Stomach (tissue), 9 donors: ENCODE data around the gene LUZP2. TPM values are rescaled to one million over a fixed set of nuclear protein-coding genes. Genes with fewer than 3 reads are reported as not detected.
"Not testable (repeated sequence)": the region's sequence is repeated elsewhere in the genome, so short reads cannot be mapped to it uniquely, and the experiment has no call there.

Experiments used
- DNase-seq, 2 donors: peaks; one replicate each; pipeline versions ENCODE4 v3.0.0 to v3.0.0-alpha.2; 2013 to 2019
- H3K27ac ChIP-seq, 5 donors: fragments of 200-600 bp in 4 of 5; sonication (generic) in 4 of 5; one replicate each; pipeline ENCODE4 v1.5.1; 2013 to 2019; ENCODE audit warnings: mild to moderate bottlenecking in 1 of 5, moderate library complexity in 1 of 5
- H3K27me3 ChIP-seq, 3 donors: fragments of 200-600 bp; sonication (generic); one replicate each; pipeline ENCODE4 v1.5.1; 2017 to 2019; ENCODE audit warnings: mixed run types in 1 of 3
- H3K36me3 ChIP-seq, 4 donors: fragments of 200-600 bp; sonication (generic); 1 replicate in 3 of 4; 2 replicates in 1 of 4; pipeline ENCODE4 v1.5.1; 2016 to 2019
- H3K4me1 ChIP-seq, 4 donors: fragments of 200-600 bp; sonication (generic); one replicate each; pipeline ENCODE4 v1.5.1; 2016 to 2019
- H3K4me3 ChIP-seq, 4 donors: fragments of 200-600 bp; sonication (generic) in 3 of 4; one replicate each; pipeline ENCODE4 v1.5.1; 2016 to 2019; ENCODE audit warnings: mild to moderate bottlenecking in 1 of 4
- H3K9me3 ChIP-seq, 4 donors: fragments of 200-600 bp; sonication (generic); one replicate each; pipeline ENCODE4 v1.5.1; 2016 to 2019
- EP300 ChIP-seq: sonication (generic); formaldehyde crosslinking; IDR thresholded peaks from one replicate; pipeline ENCODE4 v1.6.1; 2017; ENCODE audit warnings: antibody characterized with exemption
- POLR2A ChIP-seq, 4 donors: fragments of 450-650 bp; IDR thresholded peaks; one replicate each; pipeline ENCODE4 v1.6.1; 2016; ENCODE audit warnings: antibody characterized with exemption in 4 of 4, control low read depth in 2 of 4, mild to moderate bottlenecking in 1 of 4, moderate library complexity in 1 of 4
- POLR2AphosphoS5 ChIP-seq, 3 donors: sonication (generic); formaldehyde crosslinking; IDR thresholded peaks; one replicate each; pipeline ENCODE4 v1.6.1; 2016; ENCODE audit warnings: antibody characterized with exemption in 3 of 3
- WGBS, 5 donors: extraction: QIAGEN DNeasy Blood & Tissue Kit in 3 of 5; methylation state at CpG; one replicate each; pipeline versions ENCODE4 v1.1.5 to v1.1.7; 2013 to 2018; 5-methylcytosine and 5-hydroxymethylcytosine counted together
- intact Hi-C: fragments of 100-400 bp; cut with DNase I; formaldehyde crosslinking; loops from one replicate; pipeline ENCODE4 v1.15.1; 2023; ENCODE audit warnings: low total_unique reads
- polyA plus RNA-seq, 3 donors: library from polyadenylated mRNA; stranded (reverse); fragments of 200-250 nt; gene quantifications; one replicate each; pipeline ENCODE4 v1.2.3, GENCODE V29; 2013
- total RNA-seq, 5 donors: library from RNA; depleted of rRNA; stranded (reverse); fragments of >200 nt; gene quantifications; one replicate each; pipeline versions ENCODE4 v1.1.0 to v1.2.3, GENCODE V29; 2014 to 2016
- TF ChIP-seq, protein P1 (sequence below), 7 experiments: fragments of 450-650 bp in 4 of 7; fragments of 200-600 bp in 3 of 7; sonication (generic) in 3 of 7; IDR thresholded peaks; one replicate each; pipeline ENCODE4 v1.5.1; 2016 to 2019; ENCODE audit warnings: antibody characterized with exemption in 7 of 7, control low read depth in 2 of 7, mild to moderate bottlenecking in 1 of 7
- donor health status: healthy with polysubstance abuse.
- donor health status: Bipolar disorder and iron deficiency.
- donor health status: healthy.

The LUZP2 gene
- total and polyA plus RNA-seq, 8 donors = 0.06 to 6.8 (median 0.23) TPM; not detected in 4

- no peaks in the 10 kb centered on the region for H3K27me3 ChIP-seq
- TF ChIP-seq POLR2AphosphoS5 (IDR thresholded peaks at IDR 0.05) (no peak), EP300 (no peak), POLR2A (IDR thresholded peaks at IDR 0.05) (no peak)
- TF ChIP-seq, protein P1, sequence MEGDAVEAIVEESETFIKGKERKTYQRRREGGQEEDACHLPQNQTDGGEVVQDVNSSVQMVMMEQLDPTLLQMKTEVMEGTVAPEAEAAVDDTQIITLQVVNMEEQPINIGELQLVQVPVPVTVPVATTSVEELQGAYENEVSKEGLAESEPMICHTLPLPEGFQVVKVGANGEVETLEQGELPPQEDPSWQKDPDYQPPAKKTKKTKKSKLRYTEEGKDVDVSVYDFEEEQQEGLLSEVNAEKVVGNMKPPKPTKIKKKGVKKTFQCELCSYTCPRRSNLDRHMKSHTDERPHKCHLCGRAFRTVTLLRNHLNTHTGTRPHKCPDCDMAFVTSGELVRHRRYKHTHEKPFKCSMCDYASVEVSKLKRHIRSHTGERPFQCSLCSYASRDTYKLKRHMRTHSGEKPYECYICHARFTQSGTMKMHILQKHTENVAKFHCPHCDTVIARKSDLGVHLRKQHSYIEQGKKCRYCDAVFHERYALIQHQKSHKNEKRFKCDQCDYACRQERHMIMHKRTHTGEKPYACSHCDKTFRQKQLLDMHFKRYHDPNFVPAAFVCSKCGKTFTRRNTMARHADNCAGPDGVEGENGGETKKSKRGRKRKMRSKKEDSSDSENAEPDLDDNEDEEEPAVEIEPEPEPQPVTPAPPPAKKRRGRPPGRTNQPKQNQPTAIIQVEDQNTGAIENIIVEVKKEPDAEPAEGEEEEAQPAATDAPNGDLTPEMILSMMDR (IDR thresholded peaks at IDR 0.05) = no peak
- no peak overlapping the region for H3K27ac ChIP-seq
- intact Hi-C loops = no loop called here
- no peak overlapping the region for H3K4me3 ChIP-seq
- no peak for DNase-seq
- H3K36me3 ChIP-seq = no peaks in the 10 kb centered on the region
- no peaks in the 10 kb centered on the region for H3K9me3 ChIP-seq
- no peaks in the 10 kb centered on the region for H3K4me1 ChIP-seq
These were observed 468.9 kb downstream of the LUZP2 start for GRCh38 chr11:24965748-24966147.

GRCh38 chr11:24993903-24994302 lies 497.1 kb downstream of the LUZP2 start:
- H3K36me3 ChIP-seq, DNase-seq, H3K4me1 ChIP-seq, H3K27me3 ChIP-seq, H3K9me3 ChIP-seq, H3K27ac ChIP-seq, H3K4me3 ChIP-seq, intact Hi-C loops: not testable (repeated sequence)
- 79 to 89% (median 84%) methylated on average over 7 of the region's 7 CpGs for WGBS, 5 donors

GRCh38 chr11:24999929-25000328 lies 503.1 kb downstream of the LUZP2 start:
- H3K27me3 ChIP-seq, H3K4me3 ChIP-seq, DNase-seq, H3K9me3 ChIP-seq, H3K4me1 ChIP-seq, H3K27ac ChIP-seq, intact Hi-C loops, H3K36me3 ChIP-seq: not testable (repeated sequence)
- 66 to 82% (median 74%) methylated on average over 5 of the region's 5 CpGs for WGBS, 5 donors

DNA sequence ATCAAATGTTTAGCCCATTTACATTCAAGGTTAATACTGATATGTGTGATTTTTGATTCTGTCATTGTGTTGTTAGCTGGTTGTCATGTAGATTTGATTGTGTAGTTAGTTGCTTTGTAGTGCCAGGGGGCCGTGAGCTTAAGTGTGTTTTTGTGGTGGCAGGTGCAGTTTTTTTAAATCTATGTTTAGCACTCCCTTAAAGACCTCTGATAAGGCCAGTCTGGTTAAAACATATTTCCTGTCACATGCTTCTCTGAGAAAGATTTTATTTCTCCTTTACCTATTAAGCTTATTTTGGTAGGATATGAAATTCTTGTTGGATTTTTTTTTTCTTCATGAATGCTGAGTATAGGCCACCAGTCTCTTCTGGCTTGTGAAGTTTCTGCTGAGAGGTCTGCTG lies 540.6 kb downstream of the LUZP2 start:
- Histone ChIP-seq H3K27me3 (no peaks in the 10 kb centered on the region), H3K36me3 (no peaks in the 10 kb centered on the region), H3K9me3 (no peaks in the 10 kb centered on the region), H3K4me3 (no peak overlapping the region), H3K27ac (no peak overlapping the region), H3K4me1 (no peaks in the 10 kb centered on the region)
- intact Hi-C loops = no loop called here
- 17 to 61% (median 27%) methylated on average over 1 of the region's 1 CpG for WGBS, 5 donors
- TF ChIP-seq, protein P1 (IDR thresholded peaks at IDR 0.05) = no peak
- no peak for TF ChIP-seq EP300
- TF ChIP-seq POLR2AphosphoS5 (IDR thresholded peaks at IDR 0.05) = no peak
- no peak for TF ChIP-seq POLR2A (IDR thresholded peaks at IDR 0.05)
- DNase-seq = no peak

DNA sequence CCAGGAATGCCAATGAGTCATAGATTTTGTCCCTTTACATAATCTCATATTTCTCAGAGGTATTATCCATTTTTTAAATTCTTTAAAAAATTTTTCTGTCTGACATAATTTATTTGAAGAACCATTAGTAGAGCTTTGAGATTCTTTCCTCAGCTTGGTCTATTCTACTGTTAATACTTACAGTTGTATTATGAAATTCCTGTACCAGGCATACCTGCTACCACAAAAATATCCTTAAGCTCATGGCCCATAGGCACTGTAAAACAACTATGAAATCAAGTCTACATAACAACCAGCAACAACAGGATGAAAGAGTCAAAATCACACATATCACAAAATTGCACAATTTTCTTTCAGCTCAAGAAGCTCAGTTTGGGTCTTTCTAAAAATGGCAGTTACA lies 541.3 kb downstream of the LUZP2 start:
- no peak overlapping the region for H3K4me3 ChIP-seq
- no peaks in the 10 kb centered on the region for H3K36me3 ChIP-seq
- H3K27me3 ChIP-seq = no peaks in the 10 kb centered on the region
- no peak for TF ChIP-seq EP300
- TF ChIP-seq POLR2A (IDR thresholded peaks at IDR 0.05) = no peak
- TF ChIP-seq, protein P1 (IDR thresholded peaks at IDR 0.05) = no peak
- no peak for TF ChIP-seq POLR2AphosphoS5 (IDR thresholded peaks at IDR 0.05)
- H3K27ac ChIP-seq = no peak overlapping the region
- H3K4me1 ChIP-seq = no peaks in the 10 kb centered on the region
- H3K9me3 ChIP-seq = no peaks in the 10 kb centered on the region
- no peak for DNase-seq
- intact Hi-C loops = no loop called here

- 90 to 100% (median 97%) methylated on average over 1 to 2 of the region's 2 CpGs for WGBS, 5 donors
These were observed 542.3 kb downstream of the LUZP2 start for GRCh38 chr11:25039165-25039564.

More at GRCh38 chr11:25039165-25039564, 542.3 kb downstream of the LUZP2 start:
- no peak overlapping the region for H3K27ac ChIP-seq
- no peaks in the 10 kb centered on the region for H3K36me3 ChIP-seq
- H3K27me3 ChIP-seq = no peaks in the 10 kb centered on the region
- TF ChIP-seq POLR2A (IDR thresholded peaks at IDR 0.05) (no peak), EP300 (no peak), POLR2AphosphoS5 (IDR thresholded peaks at IDR 0.05) (no peak)
- TF ChIP-seq, protein P1 (IDR thresholded peaks at IDR 0.05) = no peak
- intact Hi-C loops = no loop called here
- no peak for DNase-seq
- H3K4me1 ChIP-seq = no peaks in the 10 kb centered on the region
- H3K4me3 ChIP-seq = no peak overlapping the region
- no peaks in the 10 kb centered on the region for H3K9me3 ChIP-seq
